ENCODE data around the gene TNIK. TPM values are rescaled to one million over a fixed set of nuclear protein-coding genes. Genes with fewer than 3 reads are reported as not detected.

Gene TNIK
- total and polyA plus RNA-seq, 10 of the 15 experiments (the other 5 are each of a cell fraction or from before 2014, with no cell fraction given) = 13.9 to 74.3 (median 48.2) TPM

- no peak for TF ChIP-seq E2F8 (IDR thresholded peaks at IDR 0.05; ENCODE audit: low read depth, partially characterized antibody)
- TF ChIP-seq PRDM15 (CRISPR knock-in tag; IDR thresholded peaks at IDR 0.05) = no peak
- TF ChIP-seq STAT1 (conservative IDR thresholded peaks at IDR 0.05) = no peak
- TF ChIP-seq HDGF (IDR thresholded peaks at IDR 0.05) = no peak
These were observed 58.8 kb downstream of the TNIK start (continued) for GRCh38 chr3:171401432-171401831.

- Histone ChIP-seq H3K4me2 (ENCODE audit: control insufficient read depth, insufficient read depth) (no peak overlapping the region), H2AFZ (ENCODE audit: control insufficient read depth, low read depth, low read length) (no peak overlapping the region), H3K4me1 (ENCODE audit: control insufficient read depth, insufficient read depth, low read length) (no peaks in the 10 kb centered on the region), H4K20me1 (ENCODE audit: control insufficient read depth, insufficient read depth) (no peaks in the 10 kb centered on the region), H3K36me3 (ENCODE audit: control insufficient read depth in 2 of 2, insufficient read depth in 2 of 2, low read length in 1 of 2) (peaks cover 0 to 2% of the 10 kb centered on the region in 2 experiments; a peak in 3 of 4 replicates), H3K27ac (ENCODE audit: control insufficient read depth, insufficient read depth) (no peak overlapping the region), H3K9me3 (replicated peaks; ENCODE audit: control insufficient read depth, insufficient read depth, low read length) (no peaks in the 10 kb centered on the region), H3K4me3 (no peak overlapping the region), H3K79me2 (ENCODE audit: control insufficient read depth, insufficient read depth, low read length) (peaks cover 96% of the 10 kb centered on the region), H3K9ac (ENCODE audit: control insufficient read depth, insufficient read depth, low read length) (no peak overlapping the region), H3K27me3 (replicated peaks in 1 of 2; ENCODE audit: control insufficient read depth in 2 of 2, insufficient read depth in 2 of 2, low read length in 1 of 2) (no peaks in the 10 kb centered on the region)
- in situ Hi-C loops (cut with MboI) (no loop called here), intact Hi-C loops (cut with micrococcal nuclease; ENCODE audit: unreplicated experiment) (no loop called here)
- ChIA-PET SMC1A (ENCODE audit: uncharacterized antibody, unreplicated experiment) (interaction anchor here (1.4 to 3.6 kb wide), 3 partner anchors 13 to 25 kb away, joined by 3 to 20 read pairs (median 5); no protein-coding TSS in a partner anchor), POLR2A (no interaction called here), CTCF (interaction anchor here (1.5 to 1.9 kb wide), 2 partner anchors 18 to 21 kb away, joined by 4 to 5 read pairs; no protein-coding TSS in a partner anchor), RAD21 (ENCODE audit: unreplicated experiment) (no interaction called here)
- no peak for FAIRE-seq
- 72% methylated on average over 2 of the region's 2 CpGs for WGBS (ENCODE audit: insufficient coverage, insufficient replicate concordance, low lambda C conversion rate, missing lambda C conversion rate)
- TF ChIP-seq MTA2 (IDR thresholded peaks at IDR 0.05; ENCODE audit: low read depth) (no peak), BCL3 (IDR thresholded peaks at IDR 0.05; ENCODE audit: borderline replicate concordance, insufficient read depth, low read depth, low read length, poor library complexity, severe bottlenecking) (no peak), FOXK2 (IDR thresholded peaks at IDR 0.05) (no peak), MYC (IDR thresholded peaks at IDR 0.05; ENCODE audit: insufficient read depth, insufficient read length, insufficient replicate concordance, low read length, severe bottlenecking) (no peak), SMARCA5 (IDR thresholded peaks at IDR 0.05) (no peak), E4F1 (IDR thresholded peaks at IDR 0.05; ENCODE audit: borderline replicate concordance, partially characterized antibody) (no peak), CHD1 (IDR thresholded peaks at IDR 0.05; ENCODE audit: low read depth, low read length) (no peak)
- no peak for ATAC-seq
- DNase-seq (ENCODE audit: low read depth, low spot score) = no peak
- no TSS peak for BruUV-seq (replicated peaks)
These were observed 60.4 kb downstream of the TNIK start for GRCh38 chr3:171399842-171400241.

Data from GM12878 (cell line).